OCI-LY1 (cell line): Measurements from ENCODE around the gene COQ5.

Experiments
- H2AFZ ChIP-seq: fragments of 200-600 bp; sonication (generic), shearing (Covaris generic); 2 replicates; pipeline ENCODE4 v1.6.0; 2014; ENCODE audit warnings: antibody characterized with exemption, mild to moderate bottlenecking, low read length
- H3F3A ChIP-seq: fragments of 200-600 bp; sonication (generic), shearing (Covaris generic); 2 replicates; pipeline ENCODE4 v1.6.0; 2014; ENCODE audit warnings: mild to moderate bottlenecking, antibody characterized with exemption, low read length, moderate library complexity; ENCODE audit not compliant: insufficient read depth
- H3K27ac ChIP-seq: fragments of 200-600 bp; sonication (generic); 2 replicates; pipeline ENCODE4 v1.5.1; 2014; ENCODE audit warnings: low read length, mixed run types, mild to moderate bottlenecking, low read depth; ENCODE audit not compliant: poor library complexity, severe bottlenecking
- H3K27me3 ChIP-seq: fragments of 200-600 bp; sonication (generic); 2 replicates; pipeline ENCODE4 v1.6.0; 2014; ENCODE audit warnings: antibody characterized with exemption, mild to moderate bottlenecking, low read length, moderate library complexity; ENCODE audit not compliant: insufficient read depth
- H3K36me3 ChIP-seq: fragments of 200-600 bp; sonication (generic); 2 replicates; pipeline ENCODE4 v1.6.1; 2014; ENCODE audit warnings: mild to moderate bottlenecking, antibody characterized with exemption, low read length, moderate library complexity, mixed read lengths; ENCODE audit not compliant: insufficient read depth
- H3K4me1 ChIP-seq: fragments of 200-600 bp; sonication (generic); 2 replicates; pipeline ENCODE4 v1.5.1; 2014; ENCODE audit warnings: mild to moderate bottlenecking, low read length, moderate library complexity; ENCODE audit not compliant: insufficient read depth, severe bottlenecking
- H3K4me2 ChIP-seq: fragments of 200-600 bp; sonication (generic), shearing (Covaris generic); 2 replicates; pipeline ENCODE4 v1.6.1; 2014; ENCODE audit warnings: low read length
- H3K4me3 ChIP-seq: fragments of 200-600 bp; sonication (generic); 2 replicates; pipeline ENCODE4 v1.5.1; 2014; ENCODE audit warnings: low read length, low read depth, mild to moderate bottlenecking, mixed read lengths; ENCODE audit not compliant: poor library complexity, severe bottlenecking
- H3K79me2 ChIP-seq: fragments of 200-600 bp; shearing (Covaris generic); 2 replicates; pipeline ENCODE4 v1.6.1; 2016; ENCODE audit warnings: mixed run types, low read length, mixed read lengths; ENCODE audit not compliant: insufficient read depth
- H3K9ac ChIP-seq: fragments of 200-600 bp; sonication (generic), shearing (Covaris generic); 2 replicates; pipeline ENCODE4 v1.6.1; 2014; ENCODE audit warnings: mild to moderate bottlenecking, low read length, mixed read lengths
- H3K9me2 ChIP-seq: fragments of 200-600 bp; sonication (generic), shearing (Covaris generic); 2 replicates; pipeline ENCODE4 v1.6.1; 2014; ENCODE audit warnings: low read depth, mild to moderate bottlenecking, low read length, mixed read lengths
- H3K9me3 ChIP-seq: fragments of 200-600 bp; shearing (Covaris generic); 2 replicates; pipeline ENCODE4 v1.6.1; 2014; ENCODE audit warnings: low read length, mixed read lengths
- H4K20me1 ChIP-seq: fragments of 200-600 bp; sonication (generic), shearing (Covaris generic); 2 replicates; pipeline ENCODE4 v1.6.0; 2016; ENCODE audit warnings: mild to moderate bottlenecking, low read length; ENCODE audit not compliant: insufficient read depth
- EZH2 ChIP-seq: fragments of 200-600 bp; sonication (generic), shearing (Covaris generic); IDR thresholded peaks from 2 replicates; pipeline ENCODE4 v1.8.0; 2017; ENCODE audit warnings: borderline replicate concordance, mixed run types, mild to moderate bottlenecking, antibody characterized with exemption, low read length, moderate library complexity, mixed read lengths
- TF ChIP-seq, protein P1 (sequence below): fragments of 200-600 bp; sonication (generic), shearing (Covaris generic); IDR thresholded peaks from 2 replicates; pipeline ENCODE4 v1.5.1; 2017; ENCODE audit warnings: mild to moderate bottlenecking, antibody characterized with exemption, low read length, moderate library complexity, mixed read lengths

The COQ5 gene

DNA sequence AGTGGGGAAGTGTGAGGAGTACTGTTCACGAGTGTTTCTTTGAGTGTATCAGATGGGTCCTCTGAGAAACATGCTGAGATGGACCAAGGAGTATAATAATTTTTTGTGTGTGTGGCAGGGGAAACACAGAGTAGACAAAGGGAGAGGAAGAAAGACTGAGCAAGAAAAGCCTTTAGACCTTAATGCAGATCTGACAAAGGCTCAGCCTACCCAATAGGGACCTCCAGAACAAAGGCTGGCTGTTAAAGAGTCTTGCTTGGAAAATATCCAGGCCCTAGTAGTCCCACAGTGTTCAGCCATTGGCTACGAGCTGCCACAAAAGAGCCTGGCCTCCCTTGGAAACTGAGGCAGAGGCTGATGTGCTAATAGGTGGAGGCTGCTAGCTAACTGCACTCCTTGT, 13.5 kb downstream of the COQ5 start:
- Histone ChIP-seq H3K36me3 (peaks cover 25% of the 10 kb centered on the region), H3K9ac (no peak overlapping the region), H3K27me3 (no peaks in the 10 kb centered on the region), H3K79me2 (no peaks in the 10 kb centered on the region), H3K4me1 (no peaks in the 10 kb centered on the region), H4K20me1 (no peaks in the 10 kb centered on the region), H3K4me2 (no peak overlapping the region), H3K9me3 (no peaks in the 10 kb centered on the region), H2AFZ (no peak overlapping the region), H3K4me3 (no peak overlapping the region), H3K27ac (no peak overlapping the region), H3K9me2 (no peaks in the 10 kb centered on the region), H3F3A (no peaks in the 10 kb centered on the region)
- no peak for TF ChIP-seq EZH2
- TF ChIP-seq, protein P1, sequence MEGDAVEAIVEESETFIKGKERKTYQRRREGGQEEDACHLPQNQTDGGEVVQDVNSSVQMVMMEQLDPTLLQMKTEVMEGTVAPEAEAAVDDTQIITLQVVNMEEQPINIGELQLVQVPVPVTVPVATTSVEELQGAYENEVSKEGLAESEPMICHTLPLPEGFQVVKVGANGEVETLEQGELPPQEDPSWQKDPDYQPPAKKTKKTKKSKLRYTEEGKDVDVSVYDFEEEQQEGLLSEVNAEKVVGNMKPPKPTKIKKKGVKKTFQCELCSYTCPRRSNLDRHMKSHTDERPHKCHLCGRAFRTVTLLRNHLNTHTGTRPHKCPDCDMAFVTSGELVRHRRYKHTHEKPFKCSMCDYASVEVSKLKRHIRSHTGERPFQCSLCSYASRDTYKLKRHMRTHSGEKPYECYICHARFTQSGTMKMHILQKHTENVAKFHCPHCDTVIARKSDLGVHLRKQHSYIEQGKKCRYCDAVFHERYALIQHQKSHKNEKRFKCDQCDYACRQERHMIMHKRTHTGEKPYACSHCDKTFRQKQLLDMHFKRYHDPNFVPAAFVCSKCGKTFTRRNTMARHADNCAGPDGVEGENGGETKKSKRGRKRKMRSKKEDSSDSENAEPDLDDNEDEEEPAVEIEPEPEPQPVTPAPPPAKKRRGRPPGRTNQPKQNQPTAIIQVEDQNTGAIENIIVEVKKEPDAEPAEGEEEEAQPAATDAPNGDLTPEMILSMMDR = no peak

DNA sequence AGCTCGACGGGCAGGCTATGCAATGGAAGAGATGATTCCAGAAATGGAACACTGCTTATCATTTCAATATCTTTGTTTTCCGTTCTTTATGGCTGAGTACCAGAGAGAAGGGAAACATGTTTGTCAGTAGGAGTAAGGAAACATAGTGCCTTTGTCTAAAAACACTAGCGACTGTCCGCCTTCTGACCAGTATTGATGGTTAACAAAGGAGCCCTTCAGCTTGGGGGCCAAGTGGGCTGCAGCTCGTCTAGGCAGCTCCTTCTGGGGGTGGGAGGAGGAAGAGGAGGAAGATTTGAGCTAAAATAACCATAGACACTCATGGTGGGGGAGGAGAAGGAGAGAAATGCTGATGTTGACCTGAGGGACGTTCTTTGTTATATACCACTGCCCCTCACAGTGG, 15.0 kb downstream of the COQ5 start:
- TF ChIP-seq, protein P1 = no peak
- no peak for TF ChIP-seq EZH2
- Histone ChIP-seq H3K27ac (no peak overlapping the region), H4K20me1 (no peaks in the 10 kb centered on the region), H3K79me2 (no peaks in the 10 kb centered on the region), H2AFZ (no peak overlapping the region), H3K9me3 (no peaks in the 10 kb centered on the region), H3K36me3 (peaks cover 27% of the 10 kb centered on the region), H3K4me2 (no peak overlapping the region), H3K9me2 (no peaks in the 10 kb centered on the region), H3K27me3 (no peaks in the 10 kb centered on the region), H3K9ac (no peak overlapping the region), H3F3A (no peaks in the 10 kb centered on the region), H3K4me1 (no peaks in the 10 kb centered on the region), H3K4me3 (no peak overlapping the region)

DNA sequence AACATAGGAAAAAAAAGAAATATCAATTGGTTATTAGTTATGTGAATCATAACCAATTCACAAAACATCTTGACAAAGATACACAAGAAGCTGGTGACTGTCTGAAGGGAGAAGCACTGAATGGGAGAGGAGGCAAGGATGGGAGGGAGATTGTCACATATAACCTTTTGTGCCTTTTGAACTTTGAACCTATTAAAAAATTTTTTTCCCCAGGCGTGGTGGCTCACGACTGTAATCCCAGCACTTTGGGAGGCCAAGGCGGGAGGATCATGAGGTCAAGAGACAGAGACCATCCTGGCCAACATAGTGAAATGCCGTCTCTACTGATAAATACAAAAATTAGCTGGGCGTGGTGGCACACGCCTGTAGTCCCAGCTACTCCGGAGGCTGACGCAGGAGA, 20.4 kb downstream of the COQ5 start:
- H3K9me2 ChIP-seq = no peaks in the 10 kb centered on the region
- no peaks in the 10 kb centered on the region for H3K79me2 ChIP-seq
- no peaks in the 10 kb centered on the region for H3F3A ChIP-seq
- no peak overlapping the region for H3K4me3 ChIP-seq
- H4K20me1 ChIP-seq = no peaks in the 10 kb centered on the region
- H3K9me3 ChIP-seq = no peaks in the 10 kb centered on the region
- H3K4me2 ChIP-seq = no peak overlapping the region
- no peak overlapping the region for H3K27ac ChIP-seq
- TF ChIP-seq EZH2 = no peak
- peaks cover 21% of the 10 kb centered on the region for H3K36me3 ChIP-seq
- H3K9ac ChIP-seq = no peak overlapping the region
- no peaks in the 10 kb centered on the region for H3K27me3 ChIP-seq
- no peaks in the 10 kb centered on the region for H3K4me1 ChIP-seq
- no peak overlapping the region for H2AFZ ChIP-seq

DNA sequence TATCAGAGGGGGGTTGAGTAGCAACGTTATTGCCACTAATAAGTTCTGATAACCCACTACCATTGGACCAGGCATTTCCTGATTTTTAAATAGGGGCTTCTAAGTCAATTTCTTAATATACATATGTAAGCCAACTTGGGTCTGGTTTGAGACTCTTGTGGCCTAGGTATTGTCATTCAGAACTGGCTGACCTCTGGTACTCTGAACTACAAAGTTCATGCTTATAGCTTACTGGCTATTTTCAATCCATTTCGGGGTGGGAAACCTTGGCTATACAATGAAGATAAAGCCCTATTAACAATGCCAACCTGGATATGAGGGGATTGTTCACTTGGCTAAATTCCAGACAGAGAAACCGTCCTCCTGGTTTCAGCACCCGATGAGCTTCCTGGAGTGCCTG, 24.4 kb downstream of the COQ5 start:
- no peaks in the 10 kb centered on the region; the same call in 1 of the 2 replicates for H3F3A ChIP-seq
- no peaks in the 10 kb centered on the region for H3K79me2 ChIP-seq
- H3K27ac ChIP-seq = no peak overlapping the region
- H4K20me1 ChIP-seq = no peaks in the 10 kb centered on the region
- H3K36me3 ChIP-seq = peaks cover 29% of the 10 kb centered on the region
- H3K9me2 ChIP-seq = no peaks in the 10 kb centered on the region
- no peaks in the 10 kb centered on the region for H3K4me1 ChIP-seq
- H3K4me3 ChIP-seq = no peak overlapping the region
- H3K9ac ChIP-seq = no peak overlapping the region
- H3K27me3 ChIP-seq = no peaks in the 10 kb centered on the region
- TF ChIP-seq, protein P1 = no peak
- no peak for TF ChIP-seq EZH2
- no peak overlapping the region for H2AFZ ChIP-seq
- no peak overlapping the region for H3K4me2 ChIP-seq
- no peaks in the 10 kb centered on the region for H3K9me3 ChIP-seq
